NOMO-1 (cell line): ENCODE data around the gene PAK6.

Source experiments
- DNase-seq, 2 experiments: peaks; one replicate each; lab custom pipeline; 2025; ENCODE audit not compliant: unreplicated experiment in 2 of 2; lab: John Stamatoyannopoulos, UW

PAK6 gene

GRCh38 chr15:40238532-40239403 is at the start of gene PAK6:
PAK6 (plus strand) TSS chr15:40239063; CDS start chr15:40264786, 25,723 bp downstream.
- peak in 1 of 2 experiments; percentile 18 for DNase-seq

- DNase-seq, result no peak
Measured at GRCh38 chr15:40190591-40190990, 48.3 kb upstream of the PAK6 start.

- no peak for DNase-seq
Measured at GRCh38 chr15:40192942-40193341, 45.9 kb upstream of the PAK6 start.

GRCh38 chr15:40197434-40197833 is 41.4 kb upstream of the PAK6 start:
- DNase-seq, result no peak

- no peak for DNase-seq
Measured at GRCh38 chr15:40198355-40199085, 40.3 kb upstream of the PAK6 start.

- no peak for DNase-seq
Measured at GRCh38 chr15:40204100-40204499, 34.8 kb upstream of the PAK6 start.

- DNase-seq, result peak; percentile 12 to 81
Measured at GRCh38 chr15:40217166-40217824, 21.6 kb upstream of the PAK6 start.

- DNase-seq, result no peak
Measured at GRCh38 chr15:40219801-40220200, 19.1 kb upstream of the PAK6 start.

- no peak for DNase-seq
Measured at GRCh38 chr15:40222131-40222530, 16.7 kb upstream of the PAK6 start.

- DNase-seq, result no peak
Measured at GRCh38 chr15:40226736-40227135, 12.1 kb upstream of the PAK6 start.

- no peak for DNase-seq
Measured at GRCh38 chr15:40229316-40229715, 9.5 kb upstream of the PAK6 start.

- no peak for DNase-seq
Measured at GRCh38 chr15:40229956-40230355, 8.9 kb upstream of the PAK6 start.

- DNase-seq, result no peak
Measured at GRCh38 chr15:40232625-40233070, 6.2 kb upstream of the PAK6 start.

- DNase-seq, result no peak
Measured at GRCh38 chr15:40233727-40234577, 4.9 kb upstream of the PAK6 start.

- DNase-seq, result peak in 1 of 2 experiments; percentile 24
Measured at GRCh38 chr15:40234783-40235182, 4.1 kb upstream of the PAK6 start.

GRCh38 chr15:40235201-40235885 is 3.5 kb upstream of the PAK6 start:
- peak; percentile 60 to 80 for DNase-seq

GRCh38 chr15:40239404-40239692 is 485 bp downstream of the PAK6 start:
- DNase-seq, result no peak

GRCh38 chr15:40239693-40240618 is 1.1 kb downstream of the PAK6 start:
- DNase-seq, result no peak

GRCh38 chr15:40240619-40241221 is 1.9 kb downstream of the PAK6 start:
- DNase-seq, result no peak
